ENCODE measurements around the gene SLC22A23.

DNA sequence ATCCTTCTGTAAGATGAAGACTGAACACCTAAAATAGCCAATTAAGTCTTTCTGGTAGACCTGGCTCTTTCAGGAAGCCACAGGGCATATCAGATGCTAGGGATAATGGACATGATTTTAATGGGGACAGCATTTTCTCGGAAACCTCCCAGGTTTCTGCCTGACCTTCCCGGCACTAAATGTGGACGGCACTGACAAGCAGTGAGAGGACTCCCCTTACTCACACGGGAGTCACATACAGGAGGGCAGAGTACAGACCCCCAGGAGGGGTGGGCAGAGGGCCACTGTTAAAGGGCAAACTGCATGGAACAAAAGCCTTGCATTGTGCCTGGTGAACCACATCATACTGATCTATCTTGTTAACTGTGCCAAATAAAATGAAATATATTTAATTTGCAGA lies 178.2 kb downstream of the SLC22A23 start:
- TF ChIP-seq POLR2A (IDR thresholded peaks at IDR 0.05; ENCODE audit: low read depth, low read length) (no peak), POLR2AphosphoS5 (IDR thresholded peaks at IDR 0.05; ENCODE audit: low read depth, low read length) (no peak), TAF1 (IDR thresholded peaks at IDR 0.05; ENCODE audit: borderline replicate concordance, low read depth, low read length) (no peak)

All from GM12892 (cell line).